GM12878 (cell line): ENCODE results near the gene TMEM259. TPM values are rescaled to one million over a fixed set of nuclear protein-coding genes. Genes with fewer than 3 reads are reported as not detected.

Experiments used
- ATAC-seq: fragments of 200-7000 bp; cut with Tn5 transposase; 3 replicates; pipeline ENCODE4 v1.9.1; 2020; ENCODE audit warnings: mild to moderate bottlenecking, moderate library complexity
- BruUV-seq: library from RNA; stranded (reverse); fragments of 400-500 nt; replicated peaks from 2 replicates; lab custom pipeline; 2021; lab: Mats Ljungman, UMichigan
- CTCF ChIA-PET: fragments of 300-600 bp; sonication (Branson Sonifier 250); formaldehyde crosslinking; extraction: SDS; loops from one replicate; lab custom pipeline; 2021; ENCODE audit warnings: inconsistent platforms; lab: Yijun Ruan, JAX
- POLR2A ChIA-PET: fragments of 350-600 bp; formaldehyde crosslinking; extraction: SDS; loops from one replicate; lab custom pipeline; 2021; ENCODE audit warnings: inconsistent platforms; lab: Charles Lee
- RAD21 ChIA-PET: fragments of 300-600 bp; sonication (Branson Sonifier 250); formaldehyde crosslinking; loops from one replicate; lab custom pipeline; 2023; ENCODE audit warnings: antibody characterized with exemption; ENCODE audit not compliant: unreplicated experiment; lab: Charles Lee
- SMC1A ChIA-PET: fragments of 300-600 bp; sonication (Branson Sonifier 250); formaldehyde crosslinking; loops from one replicate; lab custom pipeline; 2023; ENCODE audit not compliant: unreplicated experiment, uncharacterized antibody; lab: Charles Lee
- DNase-seq: peaks from one replicate; pipeline ENCODE4 v3.0.0-alpha.2; 2011; ENCODE audit warnings: low read depth, low spot score
- FAIRE-seq: peaks from 3 replicates; lab custom pipeline; 2011; peaks lifted over from hg19 to GRCh38; lab: Jason Lieb, UNC
- H2AFZ ChIP-seq: 2 replicates; pipeline ENCODE4 v1.6.0; 2011; ENCODE audit warnings: low read depth, low read length, control low read depth; ENCODE audit not compliant: control insufficient read depth
- H3K27ac ChIP-seq: 2 replicates; pipeline ENCODE4 v1.5.1; 2011; ENCODE audit warnings: control low read depth; ENCODE audit not compliant: control insufficient read depth, insufficient read depth
- H3K27me3 ChIP-seq, 2 experiments: replicated peaks in 1 of 2; 2 replicates each; pipeline versions ENCODE4 v1.6.0 to v1.6.1; 2011; ENCODE audit warnings: low read length in 1 of 2; ENCODE audit not compliant: control insufficient read depth in 2 of 2, insufficient read depth in 2 of 2
- H3K36me3 ChIP-seq, 2 experiments: 2 replicates each; pipeline ENCODE4 v1.5.1; 2011; ENCODE audit warnings: low read length in 1 of 2; ENCODE audit not compliant: control insufficient read depth in 2 of 2, insufficient read depth in 2 of 2
- H3K4me1 ChIP-seq: 2 replicates; pipeline ENCODE4 v1.6.1; 2011; ENCODE audit warnings: mild to moderate bottlenecking, low read length, moderate library complexity, mixed read lengths; ENCODE audit not compliant: control insufficient read depth, insufficient read depth
- H3K4me2 ChIP-seq: 2 replicates; pipeline ENCODE4 v1.6.0; 2011; ENCODE audit warnings: control low read depth; ENCODE audit not compliant: control insufficient read depth, insufficient read depth
- H3K4me3 ChIP-seq: fragments of 200-600 bp; sonication (generic); 2 replicates; pipeline ENCODE4 v1.5.1; 2016
- H3K79me2 ChIP-seq: 2 replicates; pipeline ENCODE4 v1.6.0; 2011; ENCODE audit warnings: low read length; ENCODE audit not compliant: control insufficient read depth, insufficient read depth
- H3K9ac ChIP-seq: 2 replicates; pipeline ENCODE4 v1.8.0; 2011; ENCODE audit warnings: low read length, control low read depth, mixed read lengths; ENCODE audit not compliant: control insufficient read depth, insufficient read depth
- H3K9me3 ChIP-seq: replicated peaks from 3 replicates; pipeline ENCODE4 v1.5.1; 2011; ENCODE audit warnings: mild to moderate bottlenecking, low read length; ENCODE audit not compliant: control insufficient read depth, insufficient read depth
- H4K20me1 ChIP-seq: 2 replicates; pipeline ENCODE4 v1.6.0; 2011; ENCODE audit not compliant: control insufficient read depth, insufficient read depth
- BCLAF1 ChIP-seq: fragments of 450-650 bp; IDR thresholded peaks from 2 replicates; pipeline ENCODE4 v1.6.1; 2017; ENCODE audit warnings: antibody characterized with exemption, mild to moderate bottlenecking, moderate library complexity
- HSF1 ChIP-seq: fragments of 150-350 bp; IDR thresholded peaks from 2 replicates; pipeline ENCODE4 v1.6.1; 2014; ENCODE audit warnings: mild to moderate bottlenecking, low read depth, low read length
- NBN ChIP-seq: fragments of 450-650 bp; IDR thresholded peaks from 2 replicates; pipeline ENCODE4 v1.6.1; 2016
- NFXL1 ChIP-seq: fragments of 450-650 bp; IDR thresholded peaks from 2 replicates; pipeline ENCODE4 v1.6.1; 2017; ENCODE audit warnings: antibody characterized with exemption, mild to moderate bottlenecking, borderline replicate concordance
- POLR2A ChIP-seq: IDR thresholded peaks from 2 replicates; pipeline ENCODE4 v1.6.1; 2011; ENCODE audit warnings: low read depth, mild to moderate bottlenecking, low read length
- TCF7 ChIP-seq: IDR thresholded peaks from 2 replicates; pipeline ENCODE4 v1.6.1; 2014; ENCODE audit warnings: antibody characterized with exemption, borderline replicate concordance
- USF1 ChIP-seq: IDR thresholded peaks from 2 replicates; pipeline ENCODE4 v1.6.1; 2011; ENCODE audit warnings: borderline replicate concordance, low read depth, mild to moderate bottlenecking, moderate library complexity, mixed read lengths, low read length; ENCODE audit not compliant: insufficient read depth; ENCODE audit errors: extremely low read length
- ZNF207 ChIP-seq: fragments of 450-650 bp; IDR thresholded peaks from 2 replicates; pipeline ENCODE4 v1.6.1; 2014; ENCODE audit warnings: antibody characterized with exemption, mild to moderate bottlenecking, borderline replicate concordance
- ZNF24 ChIP-seq: fragments of 450-650 bp; IDR thresholded peaks from 2 replicates; pipeline ENCODE4 v1.6.1; 2017; ENCODE audit warnings: antibody characterized with exemption, mild to moderate bottlenecking
- WGBS: methylation state at CpG from one replicate; pipeline ENCODE4 v1.1.6; 2016; ENCODE audit warnings: low lambda C conversion rate; ENCODE audit not compliant: insufficient replicate concordance, insufficient coverage; ENCODE audit errors: missing lambda C conversion rate; 5-methylcytosine and 5-hydroxymethylcytosine counted together
- in situ Hi-C: fragments of 300-500 bp; cut with MboI; formaldehyde crosslinking; loops from 9 replicates; pipeline ENCODE4 v1.14.3; 2018; ENCODE audit warnings: mixed read lengths
- intact Hi-C: fragments of 100-400 bp; cut with micrococcal nuclease; formaldehyde crosslinking; loops from one replicate; pipeline ENCODE4 v1.14.2; 2022; ENCODE audit not compliant: unreplicated experiment
- polyA plus RNA-seq, 11 experiments: library from polyadenylated mRNA; depleted of rRNA in 4 of 11; unstranded in 6 of 11; stranded (reverse) in 5 of 11; fragments of >200 nt; fragmentation: Nextera tagmentation in 4 of 11; fragmentation: Illumina TruSeq in 1 of 11; extraction: Ambion mirVana in 4 of 11; extraction: Trizol in 1 of 11; gene quantifications; 1 replicate in 1 of 11; 2 replicates in 10 of 11; pipeline versions ENCODE4 v1.2.1 to v1.2.3, GENCODE V29; 2011 to 2016; ENCODE audit warnings: inconsistent platforms in 2 of 11, missing spikeins in 2 of 11, low read depth in 1 of 11
- total RNA-seq, 4 experiments: library from RNA; depleted of rRNA in 3 of 4; stranded (reverse); fragments of >200 nt in 3 of 4; fragmentation: Illumina TruSeq in 1 of 4; extraction: Trizol in 1 of 4; gene quantifications; 2 replicates each; pipeline versions ENCODE4 v1.2.1 to v1.2.3, GENCODE V29; 2013 to 2021

TMEM259 gene
- total and polyA plus RNA-seq, 10 of the 15 experiments (the other 5 are each of a cell fraction or from before 2014, with no cell fraction given) = 0.43 to 184 (median 62.0) TPM

GRCh38 chr19:994516-994915 is 26.4 kb downstream of the TMEM259 start (continued):
- TF ChIP-seq BCLAF1 (no peak), TCF7 (no peak), ZNF24 (no peak), ZNF207 (no peak), HSF1 (no peak), NFXL1 (no peak)

- intact Hi-C loops (no loop called here), in situ Hi-C loops (no loop called here)
- Histone ChIP-seq H4K20me1 (no peaks in the 10 kb centered on the region), H2AFZ (no peak overlapping the region), H3K9ac (no peak overlapping the region), H3K27me3 (no peaks in the 10 kb centered on the region), H3K4me1 (no peaks in the 10 kb centered on the region; the same call in 1 of the 2 replicates), H3K79me2 (no peaks in the 10 kb centered on the region), H3K4me3 (no peak overlapping the region), H3K4me2 (no peak overlapping the region), H3K36me3 (peaks cover 4 to 14% of the 10 kb centered on the region in 2 experiments; a peak in 3 of 4 replicates), H3K27ac (no peak overlapping the region)
- no TSS peak for BruUV-seq
- FAIRE-seq = no peak
- ChIA-PET SMC1A (no interaction called here), RAD21 (no interaction called here), POLR2A (no interaction called here), CTCF (no interaction called here)
- no peak for ATAC-seq
- no peak for DNase-seq
- WGBS = 92% methylated on average over 39 of the region's 43 CpGs
- TF ChIP-seq POLR2A (peak; percentile 64), USF1 (peak; percentile 32), NBN (no peak)
- TF ChIP-seq, all 136 proteins: peak for 2
- H3K9me3 ChIP-seq = no peaks in the 10 kb centered on the region
Observed at GRCh38 chr19:993831-994393, 27.0 kb downstream of the TMEM259 start.
